HUES64 (cell line): ENCODE data around the gene GJB4. TPM values are rescaled to one million over a fixed set of nuclear protein-coding genes. Genes with fewer than 3 reads are reported as not detected.

Experiments
- H3K27ac ChIP-seq: 2 replicates; pipeline ENCODE4 v1.7.0; 2013; ENCODE audit warnings: low read depth, low read length, inconsistent platforms
- H3K27me3 ChIP-seq: 2 replicates; pipeline ENCODE4 v1.6.1; 2013; ENCODE audit warnings: mild to moderate bottlenecking, low read length; ENCODE audit not compliant: insufficient read depth
- H3K36me3 ChIP-seq: 2 replicates; pipeline ENCODE4 v1.6.1; 2013; ENCODE audit warnings: mild to moderate bottlenecking, low read length; ENCODE audit not compliant: insufficient read depth
- H3K4me1 ChIP-seq: 2 replicates; pipeline ENCODE4 v1.6.1; 2013; ENCODE audit warnings: mild to moderate bottlenecking, low read length, moderate library complexity; ENCODE audit not compliant: insufficient read depth
- H3K4me3 ChIP-seq: 2 replicates; pipeline ENCODE4 v1.5.1; 2013; ENCODE audit warnings: mild to moderate bottlenecking, low read length, moderate library complexity
- H3K9ac ChIP-seq: 2 replicates; pipeline ENCODE4 v1.6.1; 2013; ENCODE audit warnings: mild to moderate bottlenecking, low read depth, low read length
- H3K9me3 ChIP-seq: 2 replicates; pipeline ENCODE4 v1.6.1; 2013; ENCODE audit warnings: low read depth, low read length; ENCODE audit not compliant: insufficient read depth
- WGBS: fragments of 150-250, 120-280 bp; methylation state at CpG from one replicate; pipeline ENCODE4 v1.1.7; 2013; ENCODE audit warnings: missing lambda C conversion rate; 5-methylcytosine and 5-hydroxymethylcytosine counted together
- polyA plus RNA-seq, 2 experiments: library from polyadenylated mRNA; stranded (reverse); fragments of 50-300 nt; gene quantifications; one replicate each; pipeline ENCODE4 v1.2.3, GENCODE V29; 2013

Gene GJB4
- 0.20 TPM for polyA plus RNA-seq (2013, experiment 1 of 2)
- polyA plus RNA-seq (2013, experiment 2 of 2), result not detected

DNA sequence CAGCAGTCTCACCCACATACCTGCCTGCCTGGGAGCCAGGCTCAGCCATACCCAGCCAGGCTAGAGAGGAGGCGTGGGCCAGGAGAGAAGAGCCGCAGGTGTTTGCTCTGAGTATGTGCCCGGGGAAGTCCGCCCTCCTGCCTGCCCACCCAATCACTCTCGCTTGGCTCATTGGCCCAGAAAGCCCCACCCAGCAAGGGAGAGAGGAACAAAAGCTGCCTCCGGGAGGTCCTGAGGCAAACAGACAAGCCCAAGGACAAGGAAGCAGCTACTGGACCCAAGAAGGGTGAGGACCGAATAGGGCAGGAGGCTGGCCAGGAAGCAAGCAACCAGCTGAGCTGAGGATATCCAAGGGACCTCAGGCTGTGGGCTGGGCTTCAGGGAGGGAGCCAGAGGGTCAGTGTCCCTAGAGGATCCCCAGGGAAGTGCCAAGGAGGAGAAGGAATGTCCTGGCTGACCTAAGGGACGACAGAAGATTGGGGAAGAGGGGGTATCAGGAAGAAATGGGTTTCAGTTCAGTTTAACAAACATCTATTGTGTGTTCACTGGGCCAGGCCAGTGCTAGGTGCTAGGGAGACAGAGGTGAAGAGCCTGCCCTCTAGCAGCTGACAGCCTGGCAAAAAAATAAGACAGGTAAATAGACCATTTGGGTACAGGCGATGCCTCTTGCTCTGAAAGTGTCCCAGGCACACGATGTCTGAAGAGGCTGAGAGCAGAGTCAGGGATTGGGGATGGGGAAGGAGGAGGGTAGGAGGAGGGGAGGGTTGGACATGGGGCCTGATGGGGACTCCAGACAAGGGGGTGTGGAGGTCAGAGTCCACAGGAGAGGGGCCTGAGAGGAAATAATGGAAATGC lies at the start of gene GJB4:
Gene GJB4 (plus strand): TSS at position 238 of the 855 bp plus-strand sequence. CDS start 1,515 bp downstream, outside the sequence.
- Histone ChIP-seq H3K9ac (no peak within 1 kb of the TSS), H3K36me3 (no peaks in the 10 kb centered on the region), H3K27me3 (no peaks in the 10 kb centered on the region), H3K4me1 (peaks cover 5% of the 10 kb centered on the region), H3K4me3 (no peak within 1 kb of the TSS), H3K27ac (no peak within 1 kb of the TSS), H3K9me3 (no peaks in the 10 kb centered on the region)
- 69% methylated on average over 10 of the region's 10 CpGs for WGBS

DNA sequence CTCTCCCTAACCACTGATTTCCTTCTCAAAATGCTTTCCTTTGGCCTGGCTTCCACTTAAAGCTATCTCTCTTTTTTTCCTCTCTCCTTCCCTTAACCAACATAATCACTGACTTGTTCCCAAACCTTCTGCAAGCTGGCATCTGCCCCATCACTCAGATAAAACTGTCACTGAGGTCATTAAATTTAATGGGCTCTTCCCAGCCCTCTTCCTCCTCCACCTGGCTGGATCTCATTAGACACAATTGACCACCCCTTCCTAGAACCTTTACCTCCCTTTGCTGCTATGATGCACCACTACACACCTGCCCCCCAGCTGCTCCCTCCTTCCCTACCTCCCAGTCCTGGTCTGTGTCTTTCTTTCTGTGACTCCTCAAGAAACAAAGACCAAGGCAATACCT lies 48.7 kb upstream of the GJB4 start:
- H3K27me3 ChIP-seq, result peaks cover 5% of the 10 kb centered on the region; the same call in 1 of the 2 replicates
- no peak overlapping the region for H3K27ac ChIP-seq
- H3K9me3 ChIP-seq, result no peaks in the 10 kb centered on the region
- no peaks in the 10 kb centered on the region for H3K4me1 ChIP-seq
- no peak overlapping the region for H3K9ac ChIP-seq
- no peak overlapping the region for H3K4me3 ChIP-seq
- no peaks in the 10 kb centered on the region for H3K36me3 ChIP-seq

DNA sequence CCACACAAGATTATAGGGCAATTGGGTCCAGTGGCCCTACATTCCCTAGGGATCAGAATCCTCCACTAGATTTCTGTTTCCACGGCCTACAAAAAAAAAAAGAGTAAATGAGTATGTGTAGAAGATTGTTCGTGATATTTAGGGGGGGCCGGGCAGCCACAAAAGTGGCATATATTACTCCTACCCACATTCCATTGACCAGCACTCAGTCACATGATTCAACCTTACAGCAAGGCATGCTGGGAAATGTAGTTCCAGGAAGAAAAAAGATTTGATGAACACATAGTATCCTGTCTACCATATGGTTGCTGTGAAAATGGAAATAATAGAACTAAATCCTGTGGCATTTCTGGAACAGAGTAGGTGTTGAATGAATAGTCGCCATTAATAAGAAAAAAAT lies 48.1 kb upstream of the GJB4 start:
- no peak overlapping the region for H3K4me3 ChIP-seq
- H3K36me3 ChIP-seq, result no peaks in the 10 kb centered on the region
- H3K27ac ChIP-seq, result no peak overlapping the region
- no peaks in the 10 kb centered on the region for H3K4me1 ChIP-seq
- WGBS, result 100% methylated on average over 2 of the region's 4 CpGs
- no peaks in the 10 kb centered on the region for H3K9me3 ChIP-seq
- no peak overlapping the region for H3K9ac ChIP-seq
- no peaks in the 10 kb centered on the region for H3K27me3 ChIP-seq

DNA sequence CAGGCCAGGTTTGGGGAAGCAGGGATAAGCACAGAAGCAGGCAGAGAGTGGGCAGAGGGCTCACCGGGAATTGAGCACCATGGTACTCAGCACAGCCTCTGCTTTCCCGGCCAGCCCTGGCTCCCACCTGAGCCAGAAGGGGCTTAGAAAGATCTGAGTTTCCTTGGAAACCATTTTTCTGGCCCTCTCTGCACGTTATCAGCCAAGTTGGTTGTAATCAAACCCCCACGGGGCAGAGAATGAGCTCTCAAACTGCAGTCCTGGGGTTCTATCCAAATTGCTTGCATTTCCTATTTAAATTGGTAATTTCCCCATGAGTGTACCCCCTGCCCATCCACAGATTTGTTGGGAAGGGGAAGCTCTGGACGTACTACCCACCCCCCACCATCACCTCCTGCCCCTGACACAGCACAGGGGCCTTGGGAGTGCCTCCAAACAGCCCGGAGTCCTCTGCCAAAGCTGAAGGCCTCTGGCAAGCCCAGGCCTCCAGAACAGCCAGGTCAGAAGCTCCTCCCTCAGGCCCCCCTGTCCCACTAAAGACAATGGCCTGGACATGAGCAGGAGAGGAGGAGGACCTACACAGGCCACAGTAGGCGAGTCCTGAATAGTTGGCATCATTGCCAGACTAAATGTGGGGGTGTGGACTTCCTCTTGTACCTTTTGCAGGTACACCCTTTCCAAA lies 47.4 kb upstream of the GJB4 start:
- Histone ChIP-seq H3K27ac (no peak overlapping the region), H3K36me3 (no peaks in the 10 kb centered on the region), H3K9ac (no peak overlapping the region), H3K4me1 (no peaks in the 10 kb centered on the region), H3K9me3 (no peaks in the 10 kb centered on the region), H3K27me3 (no peaks in the 10 kb centered on the region), H3K4me3 (no peak overlapping the region)
- 80% methylated on average over 7 of the region's 7 CpGs for WGBS

DNA sequence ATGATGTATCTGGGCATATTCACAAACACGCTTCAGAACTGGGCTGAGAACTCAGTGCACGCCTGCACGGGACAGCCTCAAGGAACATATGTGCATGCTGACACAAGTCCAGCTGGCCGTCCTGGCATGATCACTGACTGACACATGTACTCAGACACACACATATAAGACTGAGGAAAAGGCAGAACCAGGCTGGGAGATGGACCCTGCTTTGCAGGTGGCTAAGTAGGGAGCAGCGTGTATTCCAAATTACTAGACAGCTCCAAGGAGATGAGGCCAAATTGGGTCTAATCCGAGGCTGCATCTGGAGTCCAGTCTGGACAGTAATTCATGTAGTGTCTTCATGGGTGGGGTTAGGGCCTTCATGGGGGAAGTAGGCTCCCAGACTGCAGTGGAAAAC lies 46.1 kb upstream of the GJB4 start:
- WGBS, result 93% methylated on average over 6 of the region's 6 CpGs
- H3K36me3 ChIP-seq, result no peaks in the 10 kb centered on the region
- H3K4me1 ChIP-seq, result no peaks in the 10 kb centered on the region
- H3K27me3 ChIP-seq, result no peaks in the 10 kb centered on the region
- H3K27ac ChIP-seq, result no peak overlapping the region
- H3K4me3 ChIP-seq, result no peak overlapping the region
- no peaks in the 10 kb centered on the region for H3K9me3 ChIP-seq
- H3K9ac ChIP-seq, result no peak overlapping the region

DNA sequence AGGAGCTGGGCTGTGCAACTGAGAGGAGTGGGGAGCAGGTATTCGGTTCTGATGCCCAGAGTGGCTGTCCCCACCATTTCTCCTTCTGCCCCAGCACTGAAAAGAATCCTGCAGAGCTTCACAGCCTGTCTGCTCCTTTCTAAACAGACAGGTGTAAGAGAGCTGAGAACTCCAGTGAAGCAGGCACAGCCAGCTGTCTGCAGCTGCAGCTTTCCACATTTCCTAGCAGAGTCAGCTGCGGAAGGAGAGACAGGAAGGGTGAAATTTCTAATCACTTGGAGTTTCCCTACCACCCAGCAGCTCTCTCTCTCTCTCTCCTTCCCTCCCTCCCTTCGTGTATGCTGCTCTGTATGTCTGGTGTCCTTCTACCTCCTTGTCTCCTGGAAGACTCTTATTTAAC lies 45.2 kb upstream of the GJB4 start:
- 62% methylated on average over 3 of the region's 3 CpGs for WGBS

DNA sequence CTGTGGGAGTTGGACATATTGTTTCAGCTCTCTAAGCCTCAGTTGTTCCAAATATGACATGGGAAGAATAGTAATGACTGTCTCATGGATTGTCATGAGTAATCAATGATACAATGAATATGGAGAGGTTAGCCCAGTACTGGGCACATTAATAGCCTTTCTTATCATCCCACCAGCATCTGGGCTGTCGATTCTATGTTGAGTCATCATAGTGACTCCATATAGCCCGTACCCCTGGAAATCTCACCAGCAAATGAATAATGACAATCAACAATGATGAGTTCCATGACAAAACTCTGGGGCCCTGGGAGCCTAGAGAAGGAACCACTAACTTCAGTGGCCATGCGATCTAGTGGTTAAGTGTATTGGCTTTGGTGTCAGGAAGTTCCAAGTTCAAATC lies 44.4 kb upstream of the GJB4 start:
- no peak overlapping the region for H3K4me3 ChIP-seq
- H3K36me3 ChIP-seq, result no peaks in the 10 kb centered on the region
- no peaks in the 10 kb centered on the region for H3K9me3 ChIP-seq
- no peaks in the 10 kb centered on the region for H3K4me1 ChIP-seq
- H3K27me3 ChIP-seq, result no peaks in the 10 kb centered on the region
- 95% methylated on average over 3 of the region's 3 CpGs for WGBS
- H3K9ac ChIP-seq, result no peak overlapping the region
- no peak overlapping the region for H3K27ac ChIP-seq

More for the DNA sequence above, 45.2 kb upstream of the GJB4 start:
- no peak overlapping the region for H3K4me3 ChIP-seq
- H3K27me3 ChIP-seq, result no peaks in the 10 kb centered on the region
- no peak overlapping the region for H3K27ac ChIP-seq
- no peaks in the 10 kb centered on the region for H3K36me3 ChIP-seq
- H3K4me1 ChIP-seq, result no peaks in the 10 kb centered on the region
- H3K9ac ChIP-seq, result no peak overlapping the region
- no peaks in the 10 kb centered on the region for H3K9me3 ChIP-seq

DNA sequence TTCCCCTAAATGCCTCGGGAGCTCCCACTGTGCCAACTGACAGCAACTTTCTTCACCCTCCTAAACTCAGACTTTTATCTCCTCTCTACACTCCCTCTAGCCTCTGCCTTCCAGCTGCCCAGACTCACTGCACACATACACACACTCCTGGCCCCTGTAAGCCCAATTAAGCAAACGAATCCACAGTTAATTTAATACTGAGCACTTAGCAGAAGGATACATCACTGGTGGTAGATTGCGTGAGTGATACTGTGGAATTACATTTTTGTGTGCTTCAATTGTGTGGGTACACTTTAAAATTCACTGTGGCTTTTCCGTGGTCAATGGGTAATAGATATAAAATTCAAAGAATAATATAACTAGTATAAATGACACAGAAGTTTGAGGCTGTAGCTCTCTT lies 38.3 kb upstream of the GJB4 start:
- Histone ChIP-seq H3K27me3 (0 out of 2 replicates have a peak, but pooled peaks cover 3% of the 10 kb centered on the region), H3K9me3 (no peaks in the 10 kb centered on the region), H3K36me3 (no peaks in the 10 kb centered on the region), H3K4me3 (no peak overlapping the region), H3K9ac (no peak overlapping the region), H3K4me1 (no peaks in the 10 kb centered on the region), H3K27ac (no peak overlapping the region)
- 81% methylated on average over 3 of the region's 4 CpGs for WGBS

DNA sequence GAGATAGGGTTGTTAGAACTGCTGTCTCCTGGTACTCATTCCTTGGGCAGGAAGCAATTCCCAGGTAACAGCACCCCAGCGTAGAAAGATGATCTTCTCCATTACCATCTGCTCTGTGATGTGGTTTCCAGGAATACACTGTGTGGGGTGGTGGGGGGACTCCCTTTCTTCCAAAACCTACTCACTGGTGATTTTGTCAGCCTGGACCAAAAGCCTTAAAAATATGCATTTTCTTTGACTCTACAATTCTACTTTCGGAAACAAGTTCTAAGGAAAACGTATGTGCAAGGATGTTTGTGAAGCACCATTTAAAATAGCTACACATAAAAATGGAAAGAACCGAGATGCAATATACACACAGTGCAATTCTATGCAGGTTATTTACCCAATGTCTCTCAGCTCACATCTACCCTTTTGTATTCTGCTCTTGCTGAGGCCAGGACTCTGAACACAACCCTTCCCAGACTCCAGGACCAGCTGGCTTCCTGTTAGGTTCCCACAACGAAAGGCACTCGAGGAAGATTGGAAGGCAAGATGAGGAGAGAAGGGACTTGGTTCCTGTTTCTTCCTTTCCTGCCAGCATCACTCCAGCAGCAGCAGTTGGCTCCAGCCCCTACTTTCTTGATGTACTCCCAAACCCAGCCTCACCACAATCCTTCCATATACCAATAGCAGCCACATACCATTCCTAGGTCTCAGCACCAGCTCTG lies 37.7 kb upstream of the GJB4 start:
- H3K4me1 ChIP-seq, result no peaks in the 10 kb centered on the region
- no peak overlapping the region for H3K27ac ChIP-seq
- H3K27me3 ChIP-seq, result 0 out of 2 replicates have a peak, but pooled peaks cover 3% of the 10 kb centered on the region
- H3K4me3 ChIP-seq, result no peak overlapping the region
- H3K9ac ChIP-seq, result no peak overlapping the region
- H3K9me3 ChIP-seq, result no peaks in the 10 kb centered on the region
- 87% methylated on average over 3 of the region's 6 CpGs for WGBS
- H3K36me3 ChIP-seq, result no peaks in the 10 kb centered on the region

DNA sequence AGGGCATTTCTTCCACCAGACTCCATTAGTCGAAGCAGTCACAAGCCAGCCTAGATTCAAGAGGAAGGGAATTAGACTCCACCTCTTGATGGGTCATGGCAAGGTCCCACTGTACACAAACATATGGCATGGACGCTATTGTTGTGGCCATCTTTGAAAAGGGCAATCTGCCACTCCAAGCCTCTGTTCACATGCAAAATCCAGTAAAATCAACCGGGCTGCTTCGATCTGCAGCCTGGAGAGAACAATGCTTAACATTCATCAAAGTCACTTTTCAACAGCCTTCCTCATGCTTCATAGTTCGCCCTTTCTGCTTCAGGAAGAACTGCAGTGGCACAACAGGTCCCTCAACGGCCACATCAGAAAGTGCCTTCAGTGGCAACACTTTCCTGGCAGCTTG lies 32.7 kb upstream of the GJB4 start:
- Histone ChIP-seq H3K27ac (no peak overlapping the region), H3K9ac (no peak overlapping the region), H3K36me3 (no peaks in the 10 kb centered on the region), H3K4me3 (no peak overlapping the region), H3K27me3 (no peaks in the 10 kb centered on the region), H3K4me1 (no peaks in the 10 kb centered on the region), H3K9me3 (no peaks in the 10 kb centered on the region)
- 91% methylated on average over 6 of the region's 6 CpGs for WGBS

DNA sequence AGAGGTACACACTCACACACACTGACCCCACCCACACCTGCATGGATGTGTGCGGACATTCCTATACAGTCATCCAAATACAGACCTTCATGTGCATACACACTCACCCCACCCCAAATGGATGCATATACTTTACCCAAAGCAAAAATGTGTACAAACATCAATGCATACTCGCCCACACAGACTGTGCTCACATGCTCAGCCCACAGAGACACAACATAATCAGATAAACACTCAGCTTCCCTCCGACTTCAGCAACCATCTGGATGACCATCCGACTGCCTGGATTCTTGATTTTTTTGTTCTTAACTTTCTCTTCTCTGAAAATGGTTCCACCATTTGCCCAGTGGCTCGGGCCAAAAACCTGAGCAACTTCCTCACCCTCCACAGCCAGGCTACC lies 29.1 kb upstream of the GJB4 start:
- Histone ChIP-seq H3K4me3 (no peak overlapping the region), H3K9ac (no peak overlapping the region), H3K27ac (no peak overlapping the region), H3K36me3 (no peaks in the 10 kb centered on the region), H3K4me1 (no peaks in the 10 kb centered on the region), H3K27me3 (no peaks in the 10 kb centered on the region), H3K9me3 (no peaks in the 10 kb centered on the region)
- 90% methylated on average over 5 of the region's 5 CpGs for WGBS
